ENCODE results near the gene ZBTB20. TPM values are rescaled to one million over a fixed set of nuclear protein-coding genes. Genes with fewer than 3 reads are reported as not detected.

ZBTB20 gene
- total RNA-seq, 2 donors from 2014 or later, result 112 to 120 TPM

GRCh38 chr3:114313426-114313825, 833.7 kb downstream of the ZBTB20 start:
- no peak overlapping the region for H3K27ac ChIP-seq
- H3K36me3 ChIP-seq, result no peaks in the 10 kb centered on the region
- TF ChIP-seq, protein P1, sequence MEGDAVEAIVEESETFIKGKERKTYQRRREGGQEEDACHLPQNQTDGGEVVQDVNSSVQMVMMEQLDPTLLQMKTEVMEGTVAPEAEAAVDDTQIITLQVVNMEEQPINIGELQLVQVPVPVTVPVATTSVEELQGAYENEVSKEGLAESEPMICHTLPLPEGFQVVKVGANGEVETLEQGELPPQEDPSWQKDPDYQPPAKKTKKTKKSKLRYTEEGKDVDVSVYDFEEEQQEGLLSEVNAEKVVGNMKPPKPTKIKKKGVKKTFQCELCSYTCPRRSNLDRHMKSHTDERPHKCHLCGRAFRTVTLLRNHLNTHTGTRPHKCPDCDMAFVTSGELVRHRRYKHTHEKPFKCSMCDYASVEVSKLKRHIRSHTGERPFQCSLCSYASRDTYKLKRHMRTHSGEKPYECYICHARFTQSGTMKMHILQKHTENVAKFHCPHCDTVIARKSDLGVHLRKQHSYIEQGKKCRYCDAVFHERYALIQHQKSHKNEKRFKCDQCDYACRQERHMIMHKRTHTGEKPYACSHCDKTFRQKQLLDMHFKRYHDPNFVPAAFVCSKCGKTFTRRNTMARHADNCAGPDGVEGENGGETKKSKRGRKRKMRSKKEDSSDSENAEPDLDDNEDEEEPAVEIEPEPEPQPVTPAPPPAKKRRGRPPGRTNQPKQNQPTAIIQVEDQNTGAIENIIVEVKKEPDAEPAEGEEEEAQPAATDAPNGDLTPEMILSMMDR (IDR thresholded peaks at IDR 0.05), result no peak
- no peaks in the 10 kb centered on the region for H3K27me3 ChIP-seq (replicated peaks; ENCODE audit: insufficient read depth)
- no peak overlapping the region for H3K4me3 ChIP-seq
- ATAC-seq (ENCODE audit: insufficient number of reproducible peaks, low FRiP score, low read depth), result no peak
- DNase-seq (ENCODE audit: low spot score), result no peak
- no peaks in the 10 kb centered on the region for H3K4me1 ChIP-seq (ENCODE audit: control insufficient read depth in 1 of 2, low read depth in 2 of 2)
- H3K9me3 ChIP-seq, result no peaks in the 10 kb centered on the region

DNA sequence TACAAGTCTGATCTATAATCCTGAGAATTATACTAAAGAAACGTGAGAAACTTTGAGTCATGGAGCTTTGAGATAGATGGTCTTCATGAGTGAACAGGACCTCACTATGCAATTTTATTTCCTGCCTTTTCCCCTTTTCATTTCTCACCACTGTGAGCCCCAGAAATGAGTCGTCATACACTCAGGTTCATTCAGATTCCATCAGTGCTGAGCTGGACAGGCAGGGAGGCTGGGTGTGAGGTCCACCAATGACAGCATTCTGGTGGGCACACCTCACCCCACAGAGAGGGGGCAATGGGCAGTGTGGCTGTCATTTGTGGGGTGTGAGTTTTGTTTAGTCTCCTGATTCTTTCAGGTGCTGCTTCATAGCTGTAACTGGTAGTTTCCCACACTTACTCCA, 836.4 kb downstream of the ZBTB20 start:
- TF ChIP-seq, protein P1 (IDR thresholded peaks at IDR 0.05), result no peak
- ATAC-seq (ENCODE audit: insufficient number of reproducible peaks, low FRiP score, low read depth), result no peak
- no peak for DNase-seq (ENCODE audit: low spot score)
- Histone ChIP-seq H3K4me3 (no peak overlapping the region), H3K9me3 (no peaks in the 10 kb centered on the region), H3K4me1 (ENCODE audit: control insufficient read depth in 1 of 2, low read depth in 2 of 2) (no peaks in the 10 kb centered on the region), H3K27me3 (replicated peaks; ENCODE audit: insufficient read depth) (no peaks in the 10 kb centered on the region), H3K36me3 (no peaks in the 10 kb centered on the region), H3K27ac (no peak overlapping the region)

DNA sequence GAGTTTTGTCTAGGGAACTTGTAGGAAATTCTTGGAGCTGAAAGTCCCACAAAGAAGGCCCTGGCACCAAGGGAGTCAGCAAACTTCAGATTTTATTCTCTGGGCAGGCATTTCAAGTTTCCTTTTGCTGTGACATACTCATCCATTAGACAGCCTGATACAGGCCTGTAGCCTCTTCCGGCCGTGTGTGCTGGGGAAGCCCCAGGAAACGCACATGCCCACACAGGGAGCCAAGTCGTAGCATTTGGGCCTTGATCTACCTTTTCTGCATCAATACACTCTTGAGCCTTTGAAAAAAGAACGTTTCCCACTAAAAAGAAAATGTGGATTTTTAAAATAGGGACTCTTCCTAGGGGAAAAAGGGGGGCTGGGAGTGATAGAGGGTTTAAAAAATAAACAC, 838.3 kb downstream of the ZBTB20 start:
- ATAC-seq (ENCODE audit: insufficient number of reproducible peaks, low FRiP score, low read depth), result no peak
- H3K36me3 ChIP-seq, result no peaks in the 10 kb centered on the region
- no peaks in the 10 kb centered on the region for H3K9me3 ChIP-seq
- no peaks in the 10 kb centered on the region for H3K4me1 ChIP-seq (ENCODE audit: control insufficient read depth in 1 of 2, low read depth in 2 of 2)
- no peak for DNase-seq (ENCODE audit: low spot score)
- H3K27ac ChIP-seq, result no peak overlapping the region
- H3K27me3 ChIP-seq (replicated peaks; ENCODE audit: insufficient read depth), result no peaks in the 10 kb centered on the region
- H3K4me3 ChIP-seq, result no peak overlapping the region
- TF ChIP-seq, protein P1 (IDR thresholded peaks at IDR 0.05), result no peak

- Histone ChIP-seq H3K36me3 (no peaks in the 10 kb centered on the region), H3K4me3 (no peak overlapping the region), H3K4me1 (ENCODE audit: control insufficient read depth in 1 of 2, low read depth in 2 of 2) (no peaks in the 10 kb centered on the region), H3K27ac (no peak overlapping the region), H3K9me3 (no peaks in the 10 kb centered on the region), H3K27me3 (replicated peaks; ENCODE audit: insufficient read depth) (no peaks in the 10 kb centered on the region)
- TF ChIP-seq, protein P1 (IDR thresholded peaks at IDR 0.05), result no peak
- ATAC-seq (ENCODE audit: insufficient number of reproducible peaks, low FRiP score, low read depth), result no peak
- DNase-seq (ENCODE audit: low spot score), result no peak
Measured at GRCh38 chr3:114308377-114308776, 838.7 kb downstream of the ZBTB20 start.

GRCh38 chr3:114307832-114308231, 839.3 kb downstream of the ZBTB20 start:
- H3K4me1 ChIP-seq (ENCODE audit: control insufficient read depth in 1 of 2, low read depth in 2 of 2), result no peaks in the 10 kb centered on the region
- no peak overlapping the region for H3K4me3 ChIP-seq
- H3K36me3 ChIP-seq, result no peaks in the 10 kb centered on the region
- ATAC-seq (ENCODE audit: insufficient number of reproducible peaks, low FRiP score, low read depth), result no peak
- DNase-seq (ENCODE audit: low spot score), result no peak
- no peaks in the 10 kb centered on the region for H3K27me3 ChIP-seq (replicated peaks; ENCODE audit: insufficient read depth)
- TF ChIP-seq, protein P1 (IDR thresholded peaks at IDR 0.05), result no peak
- no peak overlapping the region for H3K27ac ChIP-seq
- no peaks in the 10 kb centered on the region for H3K9me3 ChIP-seq
